NB4 (cell line): ENCODE measurements around the gene RUBCN.

ENCODE experiments used
- POLR2A ChIP-seq: IDR thresholded peaks from 2 replicates; pipeline ENCODE4 v1.6.1; 2011; ENCODE audit warnings: mild to moderate bottlenecking; ENCODE audit not compliant: insufficient read length; ENCODE audit errors: extremely low read depth
- TF ChIP-seq, protein P1 (sequence below): IDR thresholded peaks from one replicate; pipeline ENCODE4 v1.5.1; 2012; ENCODE audit warnings: low read depth, low read length

DNA sequence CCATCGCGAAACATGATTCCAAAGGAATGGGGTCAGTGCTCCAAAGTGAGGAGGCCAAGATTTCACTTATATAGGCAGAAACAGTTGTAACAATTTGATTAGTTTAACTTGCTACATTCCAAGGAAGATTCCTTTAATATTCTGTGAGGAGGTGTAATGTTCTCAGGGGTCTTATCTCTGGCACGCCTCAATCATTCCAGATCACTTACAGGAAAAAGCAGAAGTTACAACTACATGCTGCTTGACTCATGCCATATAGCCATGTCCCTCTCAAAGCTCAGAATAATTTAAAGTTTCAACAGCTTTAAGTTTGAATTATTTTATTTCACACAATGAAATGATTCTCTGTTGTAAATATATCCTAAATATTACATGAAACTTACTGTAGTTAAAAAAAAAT is 9.5 kb upstream of the RUBCN start:
- TF ChIP-seq, protein P1, sequence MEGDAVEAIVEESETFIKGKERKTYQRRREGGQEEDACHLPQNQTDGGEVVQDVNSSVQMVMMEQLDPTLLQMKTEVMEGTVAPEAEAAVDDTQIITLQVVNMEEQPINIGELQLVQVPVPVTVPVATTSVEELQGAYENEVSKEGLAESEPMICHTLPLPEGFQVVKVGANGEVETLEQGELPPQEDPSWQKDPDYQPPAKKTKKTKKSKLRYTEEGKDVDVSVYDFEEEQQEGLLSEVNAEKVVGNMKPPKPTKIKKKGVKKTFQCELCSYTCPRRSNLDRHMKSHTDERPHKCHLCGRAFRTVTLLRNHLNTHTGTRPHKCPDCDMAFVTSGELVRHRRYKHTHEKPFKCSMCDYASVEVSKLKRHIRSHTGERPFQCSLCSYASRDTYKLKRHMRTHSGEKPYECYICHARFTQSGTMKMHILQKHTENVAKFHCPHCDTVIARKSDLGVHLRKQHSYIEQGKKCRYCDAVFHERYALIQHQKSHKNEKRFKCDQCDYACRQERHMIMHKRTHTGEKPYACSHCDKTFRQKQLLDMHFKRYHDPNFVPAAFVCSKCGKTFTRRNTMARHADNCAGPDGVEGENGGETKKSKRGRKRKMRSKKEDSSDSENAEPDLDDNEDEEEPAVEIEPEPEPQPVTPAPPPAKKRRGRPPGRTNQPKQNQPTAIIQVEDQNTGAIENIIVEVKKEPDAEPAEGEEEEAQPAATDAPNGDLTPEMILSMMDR, result no peak
- TF ChIP-seq POLR2A, result no peak
